Vagina (tissue), 2 donors: ENCODE measurements around the gene STK16. TPM values are rescaled to one million over a fixed set of nuclear protein-coding genes. Genes with fewer than 3 reads are reported as not detected.

ENCODE experiments used
- DNase-seq, 2 donors: peaks; one replicate each; pipeline ENCODE4 v3.0.0-alpha.2; 2017; ENCODE audit errors: extremely low spot score in 2 of 2
- H3K27ac ChIP-seq: fragments of 200-600 bp; sonication (generic); one replicate; pipeline ENCODE4 v1.5.1; 2019
- H3K27me3 ChIP-seq: fragments of 200-600 bp; sonication (generic); one replicate; pipeline ENCODE4 v1.5.1; 2019
- H3K36me3 ChIP-seq, 2 donors: fragments of 200-600 bp; sonication (generic); one replicate each; pipeline ENCODE4 v1.5.1; 2017 to 2019
- H3K4me1 ChIP-seq: fragments of 200-600 bp; sonication (generic); one replicate; pipeline ENCODE4 v1.5.1; 2019
- H3K4me3 ChIP-seq, 2 donors: fragments of 200-600 bp; sonication (generic); 1 replicate in 1 of 2; 2 replicates in 1 of 2; pipeline ENCODE4 v1.5.1; 2016 to 2019
- H3K9me3 ChIP-seq: fragments of 200-600 bp; sonication (generic); one replicate; pipeline ENCODE4 v1.5.1; 2019
- POLR2A ChIP-seq, 2 donors: fragments of 450-650 bp; IDR thresholded peaks; one replicate each; pipeline ENCODE4 v1.6.1; 2017; ENCODE audit warnings: antibody characterized with exemption in 2 of 2, mild to moderate bottlenecking in 2 of 2, moderate library complexity in 2 of 2
- POLR2AphosphoS5 ChIP-seq, 2 donors: sonication (generic); formaldehyde crosslinking; IDR thresholded peaks; one replicate each; pipeline ENCODE4 v1.9.0; 2017; ENCODE audit warnings: antibody characterized with exemption in 2 of 2, mild to moderate bottlenecking in 2 of 2, low read depth in 1 of 2; ENCODE audit not compliant: insufficient read depth in 1 of 2
- intact Hi-C: fragments of 100-400 bp; cut with DNase I; formaldehyde crosslinking; loops from one replicate; pipeline ENCODE4 v1.15.1; 2023
- total RNA-seq: library from RNA; depleted of rRNA; stranded (reverse); fragments of >200 nt; gene quantifications from one replicate; pipeline ENCODE4 v1.2.3, GENCODE V29; 2016
- TF ChIP-seq, protein P1 (sequence below), 3 experiments: fragments of 450-650 bp in 2 of 3; fragments of 200-600 bp in 1 of 3; sonication (generic) in 1 of 3; IDR thresholded peaks; one replicate each; pipeline ENCODE4 v1.5.1; 2017 to 2019; ENCODE audit warnings: antibody characterized with exemption in 3 of 3, mild to moderate bottlenecking in 2 of 3, moderate library complexity in 2 of 3

The STK16 gene
- total RNA-seq, 1 donor from 2014 or later, result 12.8 TPM

DNA sequence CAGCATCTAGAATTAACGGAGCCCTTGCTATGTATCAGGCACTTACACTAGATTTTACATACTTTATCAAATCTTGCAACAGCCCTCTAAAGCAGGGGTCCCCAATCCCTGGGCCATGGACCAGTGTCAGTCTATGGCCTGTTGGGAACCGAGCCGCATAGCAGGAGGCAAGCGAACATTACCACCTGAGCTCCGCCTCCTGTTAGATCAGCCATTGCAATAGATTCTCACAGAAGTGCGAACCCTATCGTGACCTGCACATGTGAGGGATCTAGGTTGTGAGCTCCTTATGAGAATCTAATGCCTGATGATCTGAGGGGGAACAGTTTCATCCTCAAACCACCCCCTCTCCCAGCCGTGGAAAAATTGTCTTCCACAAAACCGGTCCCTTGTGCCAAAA is 47.3 kb downstream of the STK16 start:
- TF ChIP-seq POLR2AphosphoS5 (IDR thresholded peaks at IDR 0.05; ENCODE audit: insufficient read depth in 1 of 2, low read depth in 1 of 2), result no peak
- H3K9me3 ChIP-seq, result no peaks in the 10 kb centered on the region
- H3K27me3 ChIP-seq, result no peaks in the 10 kb centered on the region
- H3K4me1 ChIP-seq, result peaks cover 20% of the 10 kb centered on the region
- DNase-seq, result no peak
- H3K36me3 ChIP-seq, result no peaks in the 10 kb centered on the region
- H3K27ac ChIP-seq, result no peak overlapping the region
- intact Hi-C loops, result no loop called here
- no peak overlapping the region for H3K4me3 ChIP-seq

DNA sequence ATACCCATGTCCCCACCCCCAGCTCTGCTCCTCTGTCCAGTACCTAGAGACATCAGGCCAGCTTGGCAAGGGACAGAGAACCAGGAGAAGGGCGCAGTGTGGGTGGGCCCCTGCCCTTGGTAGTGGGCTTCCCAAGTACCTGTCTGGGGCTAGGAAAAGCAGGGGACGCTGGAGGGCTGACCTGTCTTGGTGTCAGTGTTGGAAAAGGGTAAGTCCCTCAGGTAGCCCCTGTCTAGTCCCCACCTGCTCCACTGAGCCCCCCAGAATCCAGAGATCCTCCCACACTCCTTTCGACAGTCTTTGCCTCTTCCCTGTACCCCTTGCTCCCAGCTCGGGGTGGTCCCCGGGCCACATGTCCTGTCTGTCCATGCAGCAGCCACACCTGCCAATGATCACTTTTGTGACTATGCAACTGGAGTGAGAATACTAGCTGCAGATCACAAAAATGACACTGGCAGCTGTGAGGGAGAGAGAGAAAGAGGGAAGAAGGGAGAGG is 48.5 kb downstream of the STK16 start:
- Histone ChIP-seq H3K4me1 (peaks cover 15% of the 10 kb centered on the region), H3K27ac (peak overlapping the region; percentile 89), H3K27me3 (no peaks in the 10 kb centered on the region), H3K36me3 (no peaks in the 10 kb centered on the region), H3K9me3 (no peaks in the 10 kb centered on the region), H3K4me3 (no peak overlapping the region)
- no peak for DNase-seq
- intact Hi-C loops, result loop anchor here (1.0 kb wide), 1 partner anchor 14 kb away; the partner anchor contains the start of gene DNAJB2
- TF ChIP-seq POLR2A (IDR thresholded peaks at IDR 0.05) (no peak), POLR2AphosphoS5 (IDR thresholded peaks at IDR 0.05; ENCODE audit: insufficient read depth in 1 of 2, low read depth in 1 of 2) (no peak)
- TF ChIP-seq, protein P1, sequence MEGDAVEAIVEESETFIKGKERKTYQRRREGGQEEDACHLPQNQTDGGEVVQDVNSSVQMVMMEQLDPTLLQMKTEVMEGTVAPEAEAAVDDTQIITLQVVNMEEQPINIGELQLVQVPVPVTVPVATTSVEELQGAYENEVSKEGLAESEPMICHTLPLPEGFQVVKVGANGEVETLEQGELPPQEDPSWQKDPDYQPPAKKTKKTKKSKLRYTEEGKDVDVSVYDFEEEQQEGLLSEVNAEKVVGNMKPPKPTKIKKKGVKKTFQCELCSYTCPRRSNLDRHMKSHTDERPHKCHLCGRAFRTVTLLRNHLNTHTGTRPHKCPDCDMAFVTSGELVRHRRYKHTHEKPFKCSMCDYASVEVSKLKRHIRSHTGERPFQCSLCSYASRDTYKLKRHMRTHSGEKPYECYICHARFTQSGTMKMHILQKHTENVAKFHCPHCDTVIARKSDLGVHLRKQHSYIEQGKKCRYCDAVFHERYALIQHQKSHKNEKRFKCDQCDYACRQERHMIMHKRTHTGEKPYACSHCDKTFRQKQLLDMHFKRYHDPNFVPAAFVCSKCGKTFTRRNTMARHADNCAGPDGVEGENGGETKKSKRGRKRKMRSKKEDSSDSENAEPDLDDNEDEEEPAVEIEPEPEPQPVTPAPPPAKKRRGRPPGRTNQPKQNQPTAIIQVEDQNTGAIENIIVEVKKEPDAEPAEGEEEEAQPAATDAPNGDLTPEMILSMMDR (IDR thresholded peaks at IDR 0.05), result no peak

DNA sequence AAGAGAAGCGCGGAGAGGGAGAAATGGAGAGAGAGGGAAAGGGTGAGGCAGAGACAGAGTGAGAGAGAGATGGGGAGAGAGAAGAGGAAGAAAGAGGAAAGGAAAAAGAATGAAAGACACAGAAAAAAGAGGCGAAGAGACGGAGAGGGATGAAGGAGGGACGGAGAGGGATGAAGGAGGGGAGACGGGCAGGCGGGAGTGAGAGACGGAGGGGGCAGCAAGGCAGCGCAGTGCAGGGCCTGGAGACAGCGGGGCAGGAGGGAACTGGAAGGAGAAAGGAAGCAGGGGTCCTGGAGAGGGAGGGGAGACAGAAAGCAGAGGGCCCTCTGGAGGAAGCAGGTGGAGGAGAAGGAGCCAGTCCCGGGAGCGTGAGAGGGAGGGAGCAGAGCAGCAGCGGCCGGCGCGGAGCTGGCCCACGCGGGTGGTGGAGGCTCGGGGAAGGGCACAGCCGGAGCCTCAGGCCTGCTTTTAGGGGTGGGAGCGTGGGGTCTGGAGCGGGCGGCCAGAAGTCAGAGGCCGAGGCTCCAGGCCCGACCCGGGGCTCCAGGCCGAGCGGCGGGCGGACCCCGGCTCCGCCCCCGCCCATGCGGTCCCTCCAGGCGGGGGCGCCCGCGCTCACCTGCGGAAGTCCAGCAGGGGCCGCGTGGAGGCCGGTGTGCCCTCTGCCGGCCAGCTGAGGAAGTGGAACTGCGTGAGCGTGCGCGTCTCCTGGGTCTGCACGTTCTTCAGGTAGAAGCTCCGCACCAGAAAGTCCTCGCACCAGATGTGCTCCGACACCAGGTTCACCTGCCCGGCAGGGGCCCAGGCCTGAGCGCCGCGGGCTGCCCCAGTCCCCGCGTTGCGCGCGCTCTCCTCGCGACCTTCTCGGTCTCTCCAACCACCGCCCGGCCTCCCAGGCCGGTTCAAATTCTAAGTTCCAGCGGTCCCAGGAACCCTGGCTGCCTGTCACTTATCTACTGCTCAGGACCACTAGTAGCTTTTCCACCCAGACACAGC is 49.4 kb downstream of the STK16 start:
- Histone ChIP-seq H3K36me3 (no peaks in the 10 kb centered on the region), H3K27ac (peak overlapping the region; percentile 89), H3K4me3 (peak overlapping the region; percentile 44 to 54), H3K9me3 (no peaks in the 10 kb centered on the region), H3K27me3 (no peaks in the 10 kb centered on the region), H3K4me1 (peaks cover 6% of the 10 kb centered on the region)
- no peak for TF ChIP-seq POLR2A (IDR thresholded peaks at IDR 0.05)
- TF ChIP-seq, protein P1 (IDR thresholded peaks at IDR 0.05), result peak; percentile 99
- peak; percentile 54 to 57 for TF ChIP-seq POLR2AphosphoS5 (IDR thresholded peaks at IDR 0.05; ENCODE audit: insufficient read depth in 1 of 2, low read depth in 1 of 2)
- intact Hi-C loops, result loop anchor here (1.0 to 5.0 kb wide), 2 partner anchors 15 to 127 kb away; partner anchors contain the start of gene DNAJB2
- peak in 1 of 2 donors; percentile 83 for DNase-seq

DNA sequence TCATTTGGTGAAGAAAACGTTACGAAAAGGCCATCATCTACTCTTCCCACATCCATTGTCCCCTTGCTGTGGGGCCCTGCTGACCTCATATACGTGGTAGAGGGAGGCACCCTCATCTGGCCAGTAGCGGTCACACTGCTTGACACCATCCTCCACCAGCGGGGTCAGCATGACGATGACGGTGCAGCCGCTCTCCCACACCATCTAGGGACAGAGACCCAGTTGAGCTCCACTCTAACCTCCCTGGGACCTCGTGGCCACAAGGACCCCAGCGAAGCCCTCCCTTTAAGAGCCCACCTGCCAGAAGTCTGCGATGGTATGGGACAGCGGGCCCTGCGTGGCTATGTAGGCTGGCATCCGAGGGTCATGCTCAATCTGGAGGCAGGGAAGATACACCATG is 50.9 kb downstream of the STK16 start:
- TF ChIP-seq POLR2A (IDR thresholded peaks at IDR 0.05) (no peak), POLR2AphosphoS5 (IDR thresholded peaks at IDR 0.05; ENCODE audit: insufficient read depth in 1 of 2, low read depth in 1 of 2) (no peak)
- TF ChIP-seq, protein P1 (IDR thresholded peaks at IDR 0.05), result no peak
- H3K9me3 ChIP-seq, result no peaks in the 10 kb centered on the region
- H3K27ac ChIP-seq, result no peak overlapping the region
- no peaks in the 10 kb centered on the region for H3K36me3 ChIP-seq
- H3K4me1 ChIP-seq, result no peaks in the 10 kb centered on the region
- no peaks in the 10 kb centered on the region for H3K27me3 ChIP-seq
- H3K4me3 ChIP-seq, result no peak overlapping the region
- intact Hi-C loops, result loop anchor here (5.0 kb wide), 1 partner anchor 129 kb away; no protein-coding TSS in a partner anchor
- DNase-seq, result peak in 1 of 2 donors; percentile 60

DNA sequence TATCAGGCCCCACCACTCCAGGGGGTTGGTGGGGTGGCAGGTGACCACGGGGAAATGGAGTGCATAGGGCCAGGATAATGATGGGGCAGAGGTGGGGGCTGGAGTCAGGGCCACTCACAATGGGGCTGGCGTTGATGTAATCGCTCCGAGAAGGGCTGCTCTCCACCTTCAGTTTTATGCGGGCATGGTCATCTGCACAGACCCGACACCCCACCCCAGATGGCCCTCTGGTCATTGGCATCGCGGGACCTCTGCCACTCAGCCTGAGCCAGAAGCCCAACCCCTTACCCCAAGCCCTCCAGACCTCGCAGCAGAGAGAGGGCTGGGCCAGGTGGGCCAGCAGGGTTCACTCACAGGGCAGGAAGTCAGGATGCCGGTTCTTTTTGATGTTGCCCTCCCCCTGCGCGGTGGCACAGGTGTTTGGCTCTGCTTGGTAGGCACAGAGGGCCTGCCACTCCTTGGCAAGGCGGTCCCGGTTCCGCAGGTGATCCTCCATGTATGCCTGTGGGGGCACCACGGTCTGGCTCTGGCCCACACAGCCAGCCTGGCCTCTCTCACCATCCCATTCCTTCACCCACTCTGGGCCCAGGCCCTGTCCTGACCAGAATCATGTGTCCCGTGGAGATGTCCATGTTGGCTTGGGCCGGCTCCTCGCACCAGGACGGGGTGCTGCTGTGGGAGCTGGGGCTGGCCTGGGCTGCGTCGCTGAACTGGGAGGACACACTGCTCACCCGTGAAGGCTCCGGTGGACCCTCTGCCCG is 51.5 kb downstream of the STK16 start:
- no peaks in the 10 kb centered on the region for H3K27me3 ChIP-seq
- DNase-seq, result peak; percentile 76 to 93
- no peak overlapping the region for H3K4me3 ChIP-seq
- H3K36me3 ChIP-seq, result no peaks in the 10 kb centered on the region
- intact Hi-C loops, result loop anchor here (5.0 kb wide), 1 partner anchor 130 kb away; no protein-coding TSS in a partner anchor
- no peak overlapping the region for H3K27ac ChIP-seq
- no peaks in the 10 kb centered on the region for H3K9me3 ChIP-seq
- no peaks in the 10 kb centered on the region for H3K4me1 ChIP-seq
- TF ChIP-seq POLR2A (IDR thresholded peaks at IDR 0.05) (no peak), POLR2AphosphoS5 (IDR thresholded peaks at IDR 0.05; ENCODE audit: insufficient read depth in 1 of 2, low read depth in 1 of 2) (no peak)
- TF ChIP-seq, protein P1 (IDR thresholded peaks at IDR 0.05), result no peak
